Left lung (tissue), 10 donors: ENCODE measurements around the gene GNL3. TPM values are rescaled to one million over a fixed set of nuclear protein-coding genes. Genes with fewer than 3 reads are reported as not detected.

ENCODE experiments used
- ATAC-seq: fragments of 200-7000 bp; cut with Tn5 transposase; one replicate; pipeline ENCODE4 v1.9.1; 2020; ENCODE audit warnings: moderate library complexity
- DNase-seq, 4 donors: peaks; one replicate each; pipeline ENCODE4 v3.0.0-alpha.2; 2013 to 2020
- H3K27ac ChIP-seq, 2 donors: fragments of 200-600 bp; sonication (generic) in 1 of 2; one replicate each; pipeline versions ENCODE4 v1.5.0 to v1.8.0; 2020 to 2021
- H3K27me3 ChIP-seq, 2 donors: fragments of 200-600 bp; sonication (generic) in 1 of 2; one replicate each; pipeline versions ENCODE4 v1.5.0 to v1.8.0; 2020 to 2021
- H3K36me3 ChIP-seq, 2 donors: fragments of 200-600 bp; sonication (generic) in 1 of 2; one replicate each; pipeline versions ENCODE4 v1.5.0 to v1.8.0; 2020 to 2021
- H3K4me1 ChIP-seq, 2 donors: fragments of 200-600 bp; one replicate each; pipeline ENCODE4 v1.8.0; 2021
- H3K4me3 ChIP-seq, 2 donors: fragments of 200-600 bp; sonication (generic) in 1 of 2; one replicate each; pipeline versions ENCODE4 v1.5.0 to v1.8.0; 2020 to 2021; ENCODE audit warnings: mild to moderate bottlenecking in 1 of 2
- H3K9me3 ChIP-seq, 2 donors: fragments of 200-600 bp; sonication (generic) in 1 of 2; one replicate each; pipeline versions ENCODE4 v1.5.0 to v1.8.0; 2020 to 2021
- intact Hi-C, 2 donors: fragments of 100-400 bp; cut with DNase I; formaldehyde crosslinking; loops; one replicate each; pipeline versions ENCODE4 v1.11.2 to v1.14.2; 2022
- polyA plus RNA-seq, 6 donors: library from polyadenylated mRNA; unstranded; fragments of 120-200 nt; gene quantifications; one replicate each; pipeline ENCODE4 v1.2.1, GENCODE V29; 2013; ENCODE audit not compliant: insufficient read length in 6 of 6
- total RNA-seq, 2 donors: library from RNA; stranded (reverse); fragmentation: NEBNext Ultra II Directional; extraction: Animal tissue kit (Norgen Biotek cat#: 25700); gene quantifications; one replicate each; pipeline ENCODE4 v1.2.1, GENCODE V29; 2021
- TF ChIP-seq, protein P1 (sequence below), 2 donors: fragments of 200-600 bp; sonication (generic) in 1 of 2; IDR thresholded peaks; one replicate each; pipeline versions ENCODE4 v1.5.0 to v1.8.0; 2021; ENCODE audit warnings: antibody characterized with exemption in 2 of 2
- donor health status: DM: no; HTN: yes; CAD: no.
- donor health status: DM: no; HTN: no; CAD: no.

Gene GNL3
- total and polyA plus RNA-seq, 8 donors: 44.5 to 127 (median 101) TPM

DNA sequence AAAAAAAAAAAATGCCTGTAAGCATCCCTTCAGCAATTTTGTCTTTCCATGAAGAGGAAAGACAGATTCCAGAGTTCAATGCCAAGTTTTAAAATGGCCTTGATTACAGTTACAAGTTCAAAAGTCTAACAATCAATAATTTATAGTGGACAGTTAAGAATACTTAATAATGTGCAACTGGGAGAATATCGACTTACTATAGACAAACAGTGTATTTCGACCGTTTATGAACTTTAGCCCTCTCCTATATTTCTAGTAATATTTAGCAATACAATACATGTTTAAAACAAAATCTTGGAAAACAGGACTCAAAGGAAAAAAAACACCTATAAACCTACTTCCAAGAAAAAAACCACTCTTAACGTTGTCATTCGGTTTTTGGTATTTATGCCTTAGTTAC, 1.6 kb upstream of the GNL3 start:
- peaks cover 2 to 35% of the 10 kb centered on the region in 2 donors for H3K36me3 ChIP-seq
- H3K27ac ChIP-seq: peak overlapping the region; percentile 96
- intact Hi-C loops: no loop called here
- ATAC-seq (no peak), DNase-seq (no peak)
- H3K27me3 ChIP-seq: no peaks in the 10 kb centered on the region
- TF ChIP-seq, protein P1, sequence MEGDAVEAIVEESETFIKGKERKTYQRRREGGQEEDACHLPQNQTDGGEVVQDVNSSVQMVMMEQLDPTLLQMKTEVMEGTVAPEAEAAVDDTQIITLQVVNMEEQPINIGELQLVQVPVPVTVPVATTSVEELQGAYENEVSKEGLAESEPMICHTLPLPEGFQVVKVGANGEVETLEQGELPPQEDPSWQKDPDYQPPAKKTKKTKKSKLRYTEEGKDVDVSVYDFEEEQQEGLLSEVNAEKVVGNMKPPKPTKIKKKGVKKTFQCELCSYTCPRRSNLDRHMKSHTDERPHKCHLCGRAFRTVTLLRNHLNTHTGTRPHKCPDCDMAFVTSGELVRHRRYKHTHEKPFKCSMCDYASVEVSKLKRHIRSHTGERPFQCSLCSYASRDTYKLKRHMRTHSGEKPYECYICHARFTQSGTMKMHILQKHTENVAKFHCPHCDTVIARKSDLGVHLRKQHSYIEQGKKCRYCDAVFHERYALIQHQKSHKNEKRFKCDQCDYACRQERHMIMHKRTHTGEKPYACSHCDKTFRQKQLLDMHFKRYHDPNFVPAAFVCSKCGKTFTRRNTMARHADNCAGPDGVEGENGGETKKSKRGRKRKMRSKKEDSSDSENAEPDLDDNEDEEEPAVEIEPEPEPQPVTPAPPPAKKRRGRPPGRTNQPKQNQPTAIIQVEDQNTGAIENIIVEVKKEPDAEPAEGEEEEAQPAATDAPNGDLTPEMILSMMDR (IDR thresholded peaks at IDR 0.05): no peak
- H3K4me3 ChIP-seq: peak overlapping the region; percentile 68 to 82
- peaks cover 32 to 86% of the 10 kb centered on the region in 2 donors for H3K4me1 ChIP-seq
- no peaks in the 10 kb centered on the region for H3K9me3 ChIP-seq

DNA sequence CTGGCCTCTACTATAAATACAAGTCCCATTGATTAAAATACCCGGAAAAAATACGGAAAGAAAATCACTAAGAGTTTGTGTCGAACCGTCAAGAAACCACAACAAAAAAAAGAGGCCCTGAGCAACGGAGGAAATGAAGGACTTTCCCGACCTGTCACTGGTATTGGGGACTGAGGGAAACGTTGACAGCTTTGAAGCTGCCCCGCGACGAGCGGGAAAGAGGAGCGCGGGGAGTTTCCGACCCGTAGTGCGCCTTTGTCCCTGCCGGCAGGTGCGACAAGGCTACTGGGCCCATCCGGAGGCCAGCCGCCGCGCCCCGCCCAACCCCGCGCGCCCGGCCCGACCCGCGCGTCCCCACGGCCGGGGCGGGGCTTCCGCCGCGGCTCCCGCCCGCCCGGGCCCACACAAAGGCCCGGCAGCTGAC, 535 bp upstream of the GNL3 start:
- DNase-seq (peak in 3 of 4 donors; percentile 74 to 94 (median 84)), ATAC-seq (peak; percentile 87)
- Histone ChIP-seq H3K4me1 (peaks cover 28 to 75% of the 10 kb centered on the region in 2 donors), H3K9me3 (no peaks in the 10 kb centered on the region), H3K27me3 (no peaks in the 10 kb centered on the region), H3K27ac (peak overlapping the region; percentile 96), H3K4me3 (peak overlapping the region; percentile 68 to 82), H3K36me3 (peaks cover 8 to 37% of the 10 kb centered on the region in 2 donors)
- intact Hi-C loops: no loop called here
- TF ChIP-seq, protein P1 (IDR thresholded peaks at IDR 0.05): no peak

- H3K4me1 ChIP-seq: peaks cover 22 to 45% of the 10 kb centered on the region in 2 donors
- no peaks in the 10 kb centered on the region for H3K9me3 ChIP-seq
- ATAC-seq: no peak
- H3K27ac ChIP-seq: no peak overlapping the region
- H3K36me3 ChIP-seq: peaks cover 12 to 62% of the 10 kb centered on the region in 2 donors
- H3K4me3 ChIP-seq: peak overlapping the region in 1 of 2 donors; percentile 82
- H3K27me3 ChIP-seq: no peaks in the 10 kb centered on the region
- no peak for DNase-seq
- TF ChIP-seq, protein P1 (IDR thresholded peaks at IDR 0.05): no peak
- intact Hi-C loops: no loop called here
Observed at GRCh38 chr3:52688266-52688665, 2.4 kb downstream of the GNL3 start.

GRCh38 chr3:52689151-52689550, 3.3 kb downstream of the GNL3 start:
- H3K4me3 ChIP-seq: no peak overlapping the region
- no peaks in the 10 kb centered on the region for H3K27me3 ChIP-seq
- H3K4me1 ChIP-seq: peaks cover 14 to 36% of the 10 kb centered on the region in 2 donors
- H3K27ac ChIP-seq: no peak overlapping the region
- TF ChIP-seq, protein P1 (IDR thresholded peaks at IDR 0.05): no peak
- ATAC-seq (no peak), DNase-seq (no peak)
- intact Hi-C loops: no loop called here
- peaks cover 12 to 71% of the 10 kb centered on the region in 2 donors for H3K36me3 ChIP-seq
- no peaks in the 10 kb centered on the region for H3K9me3 ChIP-seq

DNA sequence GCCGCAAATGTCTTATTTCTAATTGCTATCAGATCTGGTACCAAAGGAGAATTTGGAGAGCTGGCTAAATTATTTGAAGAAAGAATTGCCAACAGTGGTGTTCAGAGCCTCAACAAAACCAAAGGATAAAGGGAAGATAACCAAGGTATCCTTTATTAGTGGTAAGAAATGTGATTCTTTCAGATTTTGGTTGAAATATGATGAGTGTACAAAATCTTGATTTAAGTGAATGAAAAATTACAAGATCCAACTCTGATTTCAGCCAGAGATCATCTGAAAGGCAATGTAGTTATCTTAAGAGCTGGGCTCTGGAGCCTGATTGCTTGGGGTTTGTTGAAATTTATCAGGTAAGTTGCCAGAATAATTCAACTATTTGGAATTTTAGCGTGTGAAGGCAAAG, 4.7 kb downstream of the GNL3 start:
- intact Hi-C loops: no loop called here
- H3K4me3 ChIP-seq: no peak overlapping the region
- no peaks in the 10 kb centered on the region for H3K9me3 ChIP-seq
- peaks cover 7 to 25% of the 10 kb centered on the region in 2 donors for H3K4me1 ChIP-seq
- no peaks in the 10 kb centered on the region for H3K27me3 ChIP-seq
- ATAC-seq: no peak
- H3K27ac ChIP-seq: no peak overlapping the region
- no peak for DNase-seq
- TF ChIP-seq, protein P1 (IDR thresholded peaks at IDR 0.05): no peak
- peaks cover 12 to 85% of the 10 kb centered on the region in 2 donors for H3K36me3 ChIP-seq
